Activated T-cell treated with anti-CD3 and anti-CD28 coated beads, Interleukin-2, amount 50 U/mL, for 48 hours (primary cell): ENCODE measurements around the gene E4F1.

Experiments used
- DNase-seq, 2 experiments: peaks; one replicate each; pipeline ENCODE4 v3.0.0-alpha.2; 2020

E4F1 gene

GRCh38 chr16:2275476-2276367 is 52.3 kb downstream of the E4F1 start:
- no peak for DNase-seq

- DNase-seq: no peak
Observed at GRCh38 chr16:2276368-2277195, 53.2 kb downstream of the E4F1 start.

DNA sequence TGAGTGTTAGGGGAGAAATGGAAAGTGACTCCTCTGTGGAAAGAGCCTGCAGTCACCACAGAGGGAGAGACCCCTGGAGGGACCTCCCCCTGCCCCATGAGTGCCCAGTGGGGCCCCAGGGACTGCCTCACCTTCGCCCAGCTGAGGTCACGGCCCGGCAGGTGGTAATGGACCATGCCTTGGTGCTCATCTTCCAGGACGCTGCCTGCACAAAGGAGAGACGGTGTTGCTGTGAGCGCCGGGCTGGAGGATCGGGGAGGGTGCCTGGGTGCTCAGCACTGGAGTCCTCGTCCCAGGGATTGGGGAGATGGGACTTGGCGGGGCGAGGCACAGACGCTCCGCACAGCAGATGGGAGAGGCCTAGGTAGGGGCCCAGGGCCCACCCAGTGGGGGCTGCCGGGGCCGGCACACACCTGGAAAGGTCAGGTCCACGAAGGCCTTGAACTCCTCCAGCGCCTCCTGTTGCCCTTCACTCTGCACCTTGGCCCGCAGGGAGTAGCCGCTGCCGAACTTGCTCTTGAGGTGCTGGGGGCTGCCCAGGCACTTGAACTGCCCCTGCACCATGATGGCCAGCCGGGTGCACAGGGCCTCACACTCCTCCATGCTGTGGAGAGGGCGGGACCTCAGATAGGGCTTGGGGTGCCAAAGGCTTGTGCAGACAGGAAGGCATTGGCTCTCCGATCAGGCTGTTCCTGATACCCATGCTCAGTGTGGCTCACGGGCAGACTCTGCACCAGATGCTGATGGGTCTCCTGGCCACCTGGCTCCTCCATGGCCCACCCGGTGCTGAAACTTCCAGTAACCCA is 54.3 kb downstream of the E4F1 start:
- DNase-seq: no peak

- no peak for DNase-seq
Observed at GRCh38 chr16:2278272-2278608, 54.8 kb downstream of the E4F1 start.

GRCh38 chr16:2278956-2279800 is 55.8 kb downstream of the E4F1 start:
- no peak for DNase-seq

- DNase-seq: no peak
Observed at GRCh38 chr16:2280461-2280860, 57.1 kb downstream of the E4F1 start.

- no peak for DNase-seq
Observed at GRCh38 chr16:2280981-2281542, 57.7 kb downstream of the E4F1 start.

DNA sequence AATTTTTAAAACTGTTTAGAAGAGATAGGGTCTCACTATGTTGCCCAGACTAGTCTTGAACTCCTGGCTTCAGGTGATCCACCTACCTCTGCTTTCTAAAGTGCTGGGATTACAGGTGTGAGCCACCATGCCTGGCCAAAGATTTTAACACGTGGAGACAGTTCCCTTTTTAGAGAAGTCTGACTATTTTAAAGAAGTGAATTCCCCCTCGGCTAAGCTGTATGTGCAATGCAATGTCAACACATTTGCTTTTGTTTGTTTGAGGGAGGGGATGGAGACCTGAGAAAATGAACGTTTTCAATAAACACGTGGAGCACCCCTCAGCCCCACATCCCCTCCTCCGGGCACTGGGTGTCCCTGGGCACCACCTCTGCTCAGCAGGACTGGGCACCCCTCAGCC is 58.9 kb downstream of the E4F1 start:
- no peak for DNase-seq

DNA sequence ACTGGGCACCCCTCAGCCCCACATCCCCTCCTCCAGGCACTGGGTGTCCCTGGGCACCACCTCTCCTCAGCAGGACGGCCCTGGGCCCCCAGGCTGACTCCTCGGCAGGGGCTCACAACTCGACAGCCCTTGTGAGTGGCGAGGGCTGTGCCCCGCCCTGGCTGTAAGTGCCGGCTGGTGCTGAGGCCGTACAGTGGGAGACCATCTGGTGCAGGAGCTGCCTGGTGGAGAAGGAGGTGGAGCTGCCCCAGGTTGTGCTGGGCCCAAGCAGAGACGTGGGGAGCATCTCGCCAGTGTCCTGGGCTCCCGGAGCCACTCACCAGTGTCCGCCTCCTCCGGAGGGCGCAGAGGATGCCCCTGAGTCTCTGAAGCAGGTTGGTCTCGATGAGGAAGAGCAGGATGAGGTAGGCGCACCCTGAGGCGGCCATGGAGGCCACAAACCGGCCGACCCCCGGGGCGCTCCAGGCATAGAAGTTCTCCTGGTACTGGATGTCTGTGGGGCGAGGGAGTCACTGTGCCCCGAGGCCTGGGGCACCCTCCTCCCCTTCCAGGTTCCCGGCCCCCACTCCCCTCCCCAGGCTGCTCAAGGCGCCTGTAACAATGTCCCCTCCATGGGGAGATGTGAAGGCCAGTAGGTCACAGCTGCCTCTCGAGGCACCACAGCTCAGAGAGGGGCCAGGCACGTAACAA is 59.6 kb downstream of the E4F1 start:
- DNase-seq: no peak

GRCh38 chr16:2284001-2284770 is 60.8 kb downstream of the E4F1 start:
- DNase-seq: no peak

DNA sequence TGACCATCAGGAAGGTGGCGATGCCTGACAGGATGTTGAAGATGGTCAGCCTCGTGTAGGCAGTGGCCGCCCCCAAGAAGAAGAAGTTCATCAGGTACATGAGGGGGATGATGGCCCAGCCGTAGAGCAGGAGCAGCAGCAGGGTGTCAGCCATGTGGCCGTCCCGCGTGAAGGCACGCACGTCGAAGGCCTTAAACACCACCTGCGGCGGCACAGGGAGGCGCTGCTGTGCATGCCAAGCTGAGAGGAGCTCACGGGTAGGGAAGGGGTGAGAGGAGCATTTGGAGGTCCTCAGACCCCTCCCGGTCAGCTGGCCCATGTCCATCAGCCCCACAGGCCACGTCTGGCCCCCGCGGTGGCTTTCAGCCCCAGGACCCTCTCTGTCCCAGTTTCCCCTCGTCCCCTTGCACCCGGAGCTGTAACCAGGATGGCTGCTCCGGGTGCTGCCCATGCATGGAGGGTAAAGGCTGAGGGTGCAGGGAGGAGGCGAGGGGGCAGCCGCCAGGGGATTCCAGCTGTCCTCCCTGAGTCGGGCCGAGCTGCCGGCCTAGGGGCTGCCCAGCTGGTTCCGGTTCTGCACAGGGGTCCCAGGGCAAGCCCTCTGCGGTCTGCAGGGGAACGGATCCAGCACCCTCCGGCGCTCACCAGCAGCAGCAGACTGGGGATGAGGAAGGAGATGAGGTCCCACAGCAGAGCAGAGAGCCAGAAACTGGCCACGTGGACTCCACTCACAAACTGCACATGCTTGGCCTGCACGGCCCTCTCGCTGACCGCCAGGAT is 61.6 kb downstream of the E4F1 start:
- no peak for DNase-seq
